GM23338 (cell line): ENCODE results near the gene INPP5A. TPM values are rescaled to one million over a fixed set of nuclear protein-coding genes. Genes with fewer than 3 reads are reported as not detected.
A peak's percentile ranks its signal among the peaks of the same experiment; 100 is the strongest.

Experiments used
- ATAC-seq: fragments of 200-7000 bp; cut with Tn5 transposase; 3 replicates; pipeline ENCODE4 v1.9.1; 2020
- DNase-seq: peaks from one replicate; pipeline ENCODE4 v3.0.0-alpha.2; 2015; ENCODE audit warnings: low spot score
- H2AFZ ChIP-seq: fragments of 200-600 bp; sonication (generic); 2 replicates; pipeline ENCODE4 v1.8.0; 2016; ENCODE audit warnings: antibody characterized with exemption, mild to moderate bottlenecking, moderate library complexity
- H3F3A ChIP-seq: fragments of 200-600 bp; sonication (generic); replicated peaks from 2 replicates; pipeline ENCODE4 v1.8.0; 2017; ENCODE audit warnings: antibody characterized with exemption, mixed run types, low read depth
- H3K27ac ChIP-seq: fragments of 200-600 bp; sonication (generic); 2 replicates; pipeline ENCODE4 v1.6.1; 2016; ENCODE audit warnings: low read depth
- H3K27me3 ChIP-seq: fragments of 200-600 bp; sonication (generic); 2 replicates; pipeline ENCODE4 v1.8.0; 2016; ENCODE audit warnings: mild to moderate bottlenecking, mixed run types, moderate library complexity; ENCODE audit not compliant: insufficient read depth
- H3K36me3 ChIP-seq: fragments of 200-600 bp; sonication (generic); 2 replicates; pipeline ENCODE4 v1.8.0; 2016; ENCODE audit warnings: mild to moderate bottlenecking; ENCODE audit not compliant: insufficient read depth
- H3K4me1 ChIP-seq: fragments of 200-600 bp; sonication (generic); 2 replicates; pipeline ENCODE4 v1.8.0; 2016; ENCODE audit warnings: mild to moderate bottlenecking, moderate library complexity; ENCODE audit not compliant: insufficient read depth
- H3K4me2 ChIP-seq: fragments of 200-600 bp; sonication (generic); 2 replicates; pipeline ENCODE4 v1.7.1; 2017; ENCODE audit warnings: mixed run types
- H3K4me3 ChIP-seq: fragments of 200-600 bp; sonication (generic); 2 replicates; pipeline ENCODE4 v1.6.1; 2016; ENCODE audit warnings: mixed run types
- H3K79me2 ChIP-seq: fragments of 200-600 bp; sonication (generic); replicated peaks from 2 replicates; pipeline ENCODE4 v1.8.0; 2017; ENCODE audit warnings: mild to moderate bottlenecking; ENCODE audit not compliant: insufficient read depth
- H3K9me2 ChIP-seq: fragments of 200-600 bp; sonication (generic); 2 replicates; pipeline ENCODE4 v1.8.0; 2017; ENCODE audit not compliant: insufficient read depth
- H4K20me1 ChIP-seq: fragments of 200-600 bp; sonication (generic); replicated peaks from 2 replicates; pipeline ENCODE4 v1.8.0; 2017; ENCODE audit warnings: mild to moderate bottlenecking; ENCODE audit not compliant: insufficient read depth
- H3K27ac Mint-ChIP-seq: 2 replicates; pipeline ENCODE4 v1.8.0; 2020; ENCODE audit warnings: inconsistent platforms, mild to moderate bottlenecking, moderate library complexity, mixed read lengths
- H3K27me3 Mint-ChIP-seq: 3 replicates; pipeline ENCODE4 v1.8.0; 2022; ENCODE audit warnings: low read depth, mild to moderate bottlenecking, moderate library complexity, mixed read lengths, inconsistent platforms; ENCODE audit not compliant: insufficient read depth, poor library complexity
- H3K36me3 Mint-ChIP-seq: 3 replicates; pipeline ENCODE4 v1.8.0; 2021; ENCODE audit warnings: low read depth, mild to moderate bottlenecking, inconsistent platforms, moderate library complexity, mixed read lengths
- H3K4me1 Mint-ChIP-seq: 3 replicates; pipeline ENCODE4 v1.8.0; 2020; ENCODE audit warnings: mild to moderate bottlenecking, inconsistent platforms, mixed read lengths
- H3K4me3 Mint-ChIP-seq: 3 replicates; pipeline ENCODE4 v1.8.0; 2021; ENCODE audit warnings: moderate library complexity, mild to moderate bottlenecking, inconsistent platforms, mixed read lengths
- H3K9me3 Mint-ChIP-seq: 3 replicates; pipeline ENCODE4 v1.8.0; 2020; ENCODE audit warnings: moderate library complexity, mild to moderate bottlenecking, inconsistent platforms, mixed read lengths
- CTCF ChIP-seq, 2 experiments: fragments of 200-600 bp in 1 of 2; sonication (generic) in 1 of 2; conservative IDR thresholded peaks; 2 replicates each; pipeline versions ENCODE4 v1.5.1 to v1.6.1; 2016 to 2017; ENCODE audit warnings: antibody characterized with exemption in 2 of 2, low read depth in 2 of 2, mild to moderate bottlenecking in 2 of 2, moderate library complexity in 1 of 2
- ETS1 ChIP-seq: IDR thresholded peaks from 2 replicates; pipeline ENCODE4 v1.6.1; 2016; ENCODE audit warnings: antibody characterized with exemption
- EZH2phosphoT487 ChIP-seq: fragments of 200-600 bp; sonication (generic); IDR thresholded peaks from one replicate; pipeline ENCODE4 v1.8.1; 2018; ENCODE audit warnings: antibody characterized with exemption; ENCODE audit not compliant: unreplicated experiment
- JUNB ChIP-seq: IDR thresholded peaks from one replicate; pipeline ENCODE4 v1.6.1; 2016; ENCODE audit warnings: antibody characterized with exemption; ENCODE audit not compliant: unreplicated experiment
- NANOG ChIP-seq: IDR thresholded peaks from 2 replicates; pipeline ENCODE4 v1.6.1; 2016; ENCODE audit warnings: antibody characterized with exemption, borderline replicate concordance
- POLR2AphosphoS5 ChIP-seq: IDR thresholded peaks from 2 replicates; pipeline ENCODE4 v1.6.1; 2016; ENCODE audit warnings: antibody characterized with exemption, low read depth
- REST ChIP-seq: IDR thresholded peaks from one replicate; pipeline ENCODE4 v1.6.1; 2018; ENCODE audit warnings: antibody characterized with exemption; ENCODE audit not compliant: unreplicated experiment
- STAT1 ChIP-seq: IDR thresholded peaks from one replicate; pipeline ENCODE4 v1.6.1; 2016; ENCODE audit warnings: antibody characterized with exemption; ENCODE audit not compliant: unreplicated experiment
- ZNF114 ChIP-seq: fragments of 250-450 bp; sonication (Bioruptor Pico); IDR thresholded peaks from 2 replicates; pipeline ENCODE4 v1.5.0; 2020; ENCODE audit warnings: mild to moderate bottlenecking, moderate library complexity
- ZNF331 ChIP-seq: fragments of 250-450 bp; sonication (Bioruptor Pico); IDR thresholded peaks from 2 replicates; pipeline ENCODE4 v1.5.0; 2020; ENCODE audit warnings: low read depth, mild to moderate bottlenecking, moderate library complexity
- polyA plus RNA-seq: library from polyadenylated mRNA; unstranded; fragments of >200 nt; fragmentation: Nextera tagmentation; extraction: Ambion mirVana; gene quantifications from 2 replicates; pipeline ENCODE4 v1.2.1, GENCODE V29; 2016
- total RNA-seq: library from RNA; depleted of rRNA; stranded (reverse); fragments of >200 nt; shearing (Covaris generic); gene quantifications from 2 replicates; pipeline ENCODE4 v1.2.3, GENCODE V29; 2014

The INPP5A gene
- total and polyA plus RNA-seq, 2 experiments from 2014 or later = 5.9 to 40.6 TPM

- H3K79me2 ChIP-seq = no peaks in the 10 kb centered on the region
- H2AFZ ChIP-seq = no peak overlapping the region
- H3K4me1 Mint-ChIP-seq = peaks cover 30% of the 10 kb centered on the region
- H3K9me2 ChIP-seq = no peaks in the 10 kb centered on the region
- H3K27ac Mint-ChIP-seq = peak overlapping the region; percentile 78
- H3K27me3 ChIP-seq = peaks cover 10% of the 10 kb centered on the region; the same call in 1 of the 2 replicates
- H4K20me1 ChIP-seq = no peaks in the 10 kb centered on the region
- peak overlapping the region; percentile 93; the same call in 1 of the 2 replicates for H3K4me2 ChIP-seq
- H3K4me3 Mint-ChIP-seq = peak overlapping the region; percentile 52; the same call in 1 of the 3 replicates
- no peaks in the 10 kb centered on the region for H3K36me3 ChIP-seq
- no peak overlapping the region for H3K27ac ChIP-seq
- ATAC-seq = no peak
- DNase-seq = no peak
- H3K27me3 Mint-ChIP-seq = peaks cover 31% of the 10 kb centered on the region
- peak overlapping the region; percentile 67; the same call in 1 of the 2 replicates for H3K4me3 ChIP-seq
- H3K9me3 Mint-ChIP-seq = no peaks in the 10 kb centered on the region
- TF ChIP-seq REST (no peak), EZH2phosphoT487 (no peak)
- peaks cover 26% of the 10 kb centered on the region for H3K4me1 ChIP-seq
- H3K36me3 Mint-ChIP-seq = no peaks in the 10 kb centered on the region
- H3F3A ChIP-seq = 0 out of 2 replicates have a peak, but pooled peaks cover 4% of the 10 kb centered on the region
Measured at GRCh38 chr10:132515811-132516726, 21.5 kb upstream of the INPP5A start.

- Mint-ChIP-seq H3K4me3 (peak overlapping the region; percentile 90), H3K9me3 (no peaks in the 10 kb centered on the region), H3K27me3 (peaks cover 31% of the 10 kb centered on the region), H3K4me1 (peaks cover 30% of the 10 kb centered on the region), H3K36me3 (no peaks in the 10 kb centered on the region), H3K27ac (peak overlapping the region; percentile 78)
- DNase-seq (peak; percentile 94), ATAC-seq (peak; percentile 46)
- Histone ChIP-seq H3K4me3 (peak overlapping the region; percentile 67), H3K9me2 (no peaks in the 10 kb centered on the region), H3F3A (0 out of 2 replicates have a peak, but pooled peaks cover 4% of the 10 kb centered on the region), H2AFZ (peak overlapping the region; percentile 63; the same call in 1 of the 2 replicates), H3K4me2 (peak overlapping the region; percentile 93), H3K36me3 (no peaks in the 10 kb centered on the region), H3K27ac (peak overlapping the region; percentile 87; the same call in 1 of the 2 replicates), H3K27me3 (peaks cover 10% of the 10 kb centered on the region; the same call in 1 of the 2 replicates), H3K79me2 (no peaks in the 10 kb centered on the region), H3K4me1 (peaks cover 26% of the 10 kb centered on the region), H4K20me1 (no peaks in the 10 kb centered on the region)
- TF ChIP-seq EZH2phosphoT487 = no peak
- TF ChIP-seq REST = no peak
- no peak for TF ChIP-seq CTCF (conservative IDR thresholded peaks at IDR 0.05; ENCODE audit: low read depth in 2 of 2)
- no peak for TF ChIP-seq STAT1
- TF ChIP-seq POLR2AphosphoS5 = no peak
- TF ChIP-seq ZNF114 (CRISPR knock-in tag) = no peak
- no peak for TF ChIP-seq JUNB
- no peak for TF ChIP-seq ETS1
- TF ChIP-seq NANOG = no peak
- TF ChIP-seq ZNF331 (CRISPR knock-in tag) = no peak
Measured at GRCh38 chr10:132516771-132517725, 20.5 kb upstream of the INPP5A start.
